SHP77 treated with DMSO at 0.1 percent for 48 hours (cell line): ENCODE data around the gene COQ5.

Source experiments
- DNase-seq: peaks from one replicate; lab custom pipeline; 2025; lab: John Stamatoyannopoulos, UW

The COQ5 gene

GRCh38 chr12:120453977-120454376, 75.0 kb downstream of the COQ5 start:
- no peak for DNase-seq
